ENCODE results near the gene NECAB2. TPM values are rescaled to one million over a fixed set of nuclear protein-coding genes. Genes with fewer than 3 reads are reported as not detected.

NECAB2 gene
- polyA plus RNA-seq, 3 donors, result 1.5 to 3.5 (median 1.6) TPM

DNA sequence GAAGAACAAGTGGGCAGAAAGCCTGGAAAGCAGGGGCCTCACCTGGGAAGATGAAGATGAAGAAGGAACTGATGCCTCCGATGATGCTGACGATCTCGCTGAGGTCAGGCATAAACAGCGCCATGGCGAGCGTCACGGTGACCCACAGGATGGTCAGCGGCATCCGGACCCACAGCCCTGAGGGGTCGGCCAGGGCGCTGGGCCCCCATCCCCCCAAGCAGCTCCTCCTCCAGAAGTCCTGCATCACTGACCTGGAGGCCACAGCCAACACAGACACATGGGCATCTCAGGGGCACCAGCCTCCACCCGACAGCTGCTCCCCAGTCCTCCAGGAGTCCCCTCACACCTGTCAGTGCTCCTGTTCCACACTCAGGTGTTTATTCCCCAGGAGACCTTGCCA is 48.4 kb downstream of the NECAB2 start:
- no peak for DNase-seq (ENCODE audit: low read depth in 3 of 3, low spot score in 2 of 3)

DNA sequence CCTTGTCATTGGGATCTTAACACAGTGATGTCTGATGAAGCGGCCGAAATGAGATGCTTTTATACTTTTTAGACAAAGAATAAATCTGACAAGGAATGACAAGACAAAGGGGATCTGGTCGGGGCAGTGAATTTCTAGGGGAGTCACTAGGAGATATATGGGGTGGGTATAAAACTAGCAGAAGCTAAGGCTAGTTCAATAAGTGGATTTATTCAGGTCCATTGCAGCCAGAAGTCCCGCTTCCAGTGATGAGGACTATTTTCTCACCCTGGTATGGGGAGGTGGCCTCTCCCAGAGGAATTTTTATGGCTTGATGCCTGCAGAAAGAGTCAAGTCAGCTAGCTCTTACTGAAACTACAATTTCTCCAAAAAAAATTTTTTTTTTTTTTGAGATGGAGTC is 50.7 kb downstream of the NECAB2 start:
- DNase-seq (ENCODE audit: low read depth in 3 of 3, low spot score in 2 of 3), result no peak

DNA sequence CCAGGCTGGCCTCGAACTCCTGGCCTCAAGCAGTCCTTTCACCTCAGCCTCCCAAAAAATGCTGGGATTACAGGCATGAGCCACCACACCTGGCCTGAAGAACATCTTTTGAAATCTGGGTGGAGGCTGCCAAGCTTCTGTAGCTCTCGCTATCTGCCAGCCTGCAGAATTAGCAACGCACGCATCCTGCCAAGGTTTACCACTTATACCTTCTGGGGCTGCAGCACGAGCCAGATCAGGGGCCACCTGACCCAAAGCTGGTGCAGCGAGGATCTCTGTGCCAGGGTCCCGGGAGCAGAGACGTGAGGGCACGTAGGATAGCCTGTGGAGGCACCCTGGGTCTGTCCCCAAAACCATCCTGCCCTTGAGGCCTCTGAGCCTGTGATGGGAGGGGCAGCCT is 52.3 kb downstream of the NECAB2 start:
- DNase-seq (ENCODE audit: low read depth in 3 of 3, low spot score in 2 of 3), result no peak

DNA sequence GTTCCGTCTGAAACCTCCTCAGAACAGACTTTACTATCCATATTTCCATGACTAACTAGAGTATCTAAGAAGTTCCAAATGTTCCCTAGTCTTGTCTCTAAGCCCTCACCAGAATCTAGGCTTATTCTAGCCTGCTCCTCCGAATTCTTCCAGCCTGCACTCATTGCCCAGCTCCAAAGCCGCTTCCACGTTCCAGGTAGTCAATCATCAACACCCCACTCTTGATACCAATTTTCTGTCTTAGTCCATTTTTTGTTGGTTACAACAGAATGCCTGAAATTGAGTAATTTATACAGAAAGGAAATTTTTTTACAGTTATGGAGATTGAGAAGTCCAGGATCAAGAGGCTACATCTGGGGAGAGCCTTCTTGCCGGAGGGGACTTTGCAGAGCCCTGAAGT is 53.4 kb downstream of the NECAB2 start:
- DNase-seq (ENCODE audit: low read depth in 3 of 3, low spot score in 2 of 3), result no peak

DNA sequence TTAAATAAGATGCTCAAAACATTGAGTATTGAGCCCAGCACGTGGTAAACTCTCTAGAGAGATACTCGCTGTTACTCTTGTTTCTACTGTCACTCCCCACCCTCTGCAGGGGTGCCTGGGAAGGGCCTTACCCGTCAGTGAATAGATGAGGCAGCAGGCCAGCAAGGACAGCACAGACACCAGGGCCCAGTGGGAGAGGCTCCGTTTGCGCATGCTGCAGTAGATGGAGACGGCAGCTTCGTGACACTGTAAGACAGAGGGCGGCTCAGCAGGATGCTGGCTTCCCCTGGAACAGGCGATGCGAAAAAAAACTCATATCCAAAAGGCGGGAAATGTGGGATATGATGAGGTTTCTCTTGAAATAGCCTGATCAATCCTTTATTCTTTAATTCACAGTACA is 54.6 kb downstream of the NECAB2 start:
- no peak for DNase-seq (ENCODE audit: low read depth in 3 of 3, low spot score in 2 of 3)

DNA sequence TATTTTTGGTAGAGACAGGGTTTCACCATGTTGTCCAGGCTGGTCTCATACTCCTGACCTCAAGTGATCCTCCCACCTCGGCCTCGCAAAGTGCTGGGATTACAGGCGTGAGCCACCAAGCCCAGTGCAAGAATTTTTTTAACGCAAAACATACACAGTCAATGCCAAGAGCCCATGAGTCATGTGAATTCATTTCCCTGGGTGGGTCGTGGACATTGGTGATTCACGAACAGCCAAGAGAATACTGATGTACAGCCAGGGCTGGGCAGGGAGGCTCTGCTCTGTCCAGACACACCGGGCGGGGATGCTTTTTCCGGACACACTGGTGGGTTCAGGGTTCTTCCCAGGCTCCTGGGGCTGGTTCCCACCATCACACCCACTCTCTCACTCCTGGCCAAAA is 56.8 kb downstream of the NECAB2 start:
- no peak for DNase-seq (ENCODE audit: low read depth in 3 of 3, low spot score in 2 of 3)

DNA sequence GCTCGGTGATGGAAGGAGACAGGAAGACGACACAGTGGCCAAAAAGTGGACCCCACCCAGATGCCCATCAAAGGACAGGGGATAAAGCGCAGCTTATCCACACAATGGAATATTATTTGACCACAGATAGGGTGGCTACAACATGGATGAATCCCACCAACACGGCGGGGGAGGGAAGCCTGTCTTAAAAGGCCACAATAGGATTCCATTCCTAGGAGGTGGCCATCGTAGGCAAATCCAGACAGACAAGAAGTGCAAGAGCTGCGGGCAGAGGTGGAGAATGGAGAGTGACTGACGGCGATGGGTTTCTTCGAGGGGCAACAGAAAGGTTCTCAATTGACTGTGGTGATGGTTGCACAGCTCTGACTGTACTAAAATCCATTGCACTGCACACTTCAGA is 58.6 kb downstream of the NECAB2 start:
- no peak for DNase-seq (ENCODE audit: low read depth in 3 of 3, low spot score in 2 of 3)

DNA sequence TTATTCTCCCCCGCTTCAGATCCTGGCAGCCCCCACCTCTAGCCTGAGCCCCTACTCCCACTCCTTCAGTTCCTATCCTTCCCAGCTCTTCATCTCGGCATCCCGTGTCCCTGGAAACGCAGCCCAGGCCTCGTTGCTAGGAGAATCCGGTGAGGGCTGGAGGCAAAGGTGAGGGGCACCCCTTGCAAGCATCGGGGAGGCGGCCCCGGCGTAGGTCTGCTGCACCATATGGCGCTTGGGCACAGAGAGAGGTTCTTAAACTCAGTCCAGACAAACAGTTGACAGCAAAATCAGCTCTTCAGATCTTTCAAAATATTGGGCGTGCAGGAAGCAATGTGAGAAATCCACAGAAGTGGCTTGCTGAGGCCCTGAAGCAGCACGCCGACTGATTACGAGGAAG is 59.6 kb downstream of the NECAB2 start:
- no peak for DNase-seq (ENCODE audit: low read depth in 3 of 3, low spot score in 2 of 3)

DNA sequence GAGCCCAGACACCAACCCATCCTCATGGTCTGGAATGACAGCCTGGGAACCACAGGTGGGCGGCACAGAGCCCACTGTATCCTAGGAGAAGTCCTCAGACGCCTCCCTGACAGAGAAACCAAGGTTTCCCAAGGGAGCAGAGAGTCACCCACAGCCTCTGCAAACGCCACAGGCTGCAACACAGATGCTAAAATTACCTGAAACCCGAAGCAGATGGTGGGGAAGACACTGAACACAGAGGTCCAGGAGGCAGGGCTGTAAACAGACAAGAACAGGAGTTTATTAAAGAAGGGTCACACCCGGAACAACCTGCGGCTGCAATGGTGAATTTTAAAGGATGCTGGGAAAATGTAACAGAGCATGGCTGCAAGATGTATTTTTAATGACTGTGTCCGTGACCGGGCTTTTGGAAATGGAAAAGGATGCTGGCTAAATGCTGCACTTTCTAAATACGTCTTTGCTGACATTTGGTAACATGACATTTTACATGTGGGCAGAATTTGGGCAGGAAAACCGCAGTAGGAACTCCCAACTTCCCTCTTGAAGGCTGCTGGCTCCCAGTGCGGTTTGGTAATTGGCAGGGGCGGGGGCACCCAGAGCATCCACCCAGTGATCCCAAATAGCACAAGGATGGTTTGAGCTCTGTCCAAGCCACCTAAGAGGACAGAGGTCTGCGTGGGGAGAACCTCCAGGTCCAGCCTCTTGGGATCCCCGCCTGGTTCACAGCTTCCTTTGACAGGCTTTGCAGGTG is 61.4 kb downstream of the NECAB2 start:
- no peak for DNase-seq (ENCODE audit: low read depth in 3 of 3, low spot score in 2 of 3)

DNA sequence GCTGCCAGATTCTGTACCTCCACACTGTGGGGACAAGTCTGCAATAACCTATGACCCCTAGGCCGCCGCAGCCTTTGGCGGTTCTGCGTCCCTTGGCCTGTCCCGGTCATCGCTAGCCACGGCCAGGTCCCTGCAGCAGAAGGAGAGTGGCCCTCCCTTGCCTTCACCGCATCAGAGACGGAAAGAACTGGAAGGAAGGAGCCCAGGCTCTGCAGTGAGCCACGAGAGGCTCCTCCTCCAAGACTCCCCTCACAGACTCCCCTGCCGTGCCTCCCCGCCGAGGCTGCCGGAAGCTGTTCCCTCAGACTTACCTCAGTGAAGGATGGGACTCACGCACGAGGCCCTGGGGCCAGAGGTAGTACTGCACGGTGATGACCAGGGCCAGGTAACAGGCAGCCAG is 63.5 kb downstream of the NECAB2 start:
- no peak for DNase-seq (ENCODE audit: low read depth in 3 of 3, low spot score in 2 of 3)

DNA sequence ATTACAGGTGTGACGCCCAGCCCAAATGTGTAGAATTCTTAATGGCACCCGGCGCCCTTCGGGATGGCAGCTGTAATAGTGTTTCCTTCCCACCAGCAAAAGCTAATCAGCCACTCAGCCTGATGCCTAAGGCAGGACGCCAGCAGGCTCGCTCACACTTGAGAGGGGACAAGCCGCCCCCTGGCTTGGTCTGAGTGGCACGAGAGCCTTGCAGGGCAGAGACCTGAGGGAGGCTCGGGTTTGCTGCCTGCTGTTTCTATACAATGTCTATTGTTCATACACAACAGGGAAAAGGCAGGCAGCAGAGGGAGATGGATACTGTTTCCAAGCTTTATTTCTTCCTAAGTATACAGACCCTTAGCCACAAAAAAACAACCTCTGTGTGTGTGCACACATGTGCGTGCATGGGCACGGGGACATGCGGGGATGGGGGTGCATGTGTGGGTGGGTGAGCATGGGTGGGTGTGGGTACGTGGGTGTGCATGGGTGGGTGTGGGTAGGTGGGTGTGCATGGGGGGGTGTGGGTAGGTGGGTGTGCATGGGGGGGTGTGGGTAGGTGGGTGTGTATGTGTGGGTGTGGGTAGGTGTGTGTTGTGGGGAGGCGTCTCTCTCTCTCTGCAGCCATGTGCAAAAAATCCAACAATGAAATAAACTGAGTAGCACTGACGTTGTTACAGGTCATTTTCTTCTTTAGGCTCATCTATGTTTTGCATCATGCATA is 64.6 kb downstream of the NECAB2 start:
- DNase-seq (ENCODE audit: low read depth in 3 of 3, low spot score in 2 of 3), result no peak

DNA sequence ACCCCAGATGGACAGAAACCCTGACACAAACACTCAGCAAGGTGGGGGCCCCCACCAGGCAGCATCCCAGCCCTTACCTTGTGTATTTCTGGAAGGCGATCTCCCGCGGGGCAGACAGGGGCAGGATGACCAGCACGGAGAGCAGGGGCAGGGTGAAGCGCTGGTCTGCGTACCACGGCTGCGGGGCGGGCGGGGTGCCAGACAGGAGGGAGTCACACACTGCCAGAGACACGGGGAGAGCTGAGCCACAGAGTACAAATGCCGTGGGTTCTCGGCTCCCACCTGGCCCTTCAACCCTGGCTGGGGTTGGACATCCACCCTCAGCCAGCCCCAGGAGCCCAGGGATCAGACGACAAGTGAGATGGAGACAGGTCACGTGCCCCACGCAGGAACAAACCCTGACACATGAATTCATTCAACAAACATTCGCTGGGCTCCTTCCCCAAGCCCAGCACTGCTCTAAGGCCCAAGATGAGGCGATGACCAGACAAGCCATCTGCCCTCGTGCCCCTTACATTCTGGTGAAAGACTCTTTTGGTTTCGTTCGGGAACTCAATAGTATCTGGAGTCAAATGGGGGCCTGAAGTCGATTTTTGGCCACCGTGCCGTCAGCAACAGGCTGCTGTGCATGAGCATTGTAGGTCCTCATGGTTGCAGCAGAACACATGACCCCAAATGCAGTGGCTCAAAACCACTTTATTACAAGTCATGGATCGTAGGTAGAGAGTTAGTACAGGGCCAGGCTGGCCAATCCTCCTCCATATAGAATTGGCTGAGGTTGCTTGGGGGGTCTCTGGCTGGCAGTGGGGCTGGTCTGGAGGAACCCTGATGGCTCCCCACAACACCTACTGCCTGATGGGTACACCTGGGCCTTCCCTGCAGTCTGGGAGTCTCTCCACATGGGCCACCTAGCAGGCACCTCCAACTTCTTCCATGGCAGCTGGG is 65.5 kb downstream of the NECAB2 start:
- no peak for DNase-seq (ENCODE audit: low read depth in 3 of 3, low spot score in 2 of 3)

DNA sequence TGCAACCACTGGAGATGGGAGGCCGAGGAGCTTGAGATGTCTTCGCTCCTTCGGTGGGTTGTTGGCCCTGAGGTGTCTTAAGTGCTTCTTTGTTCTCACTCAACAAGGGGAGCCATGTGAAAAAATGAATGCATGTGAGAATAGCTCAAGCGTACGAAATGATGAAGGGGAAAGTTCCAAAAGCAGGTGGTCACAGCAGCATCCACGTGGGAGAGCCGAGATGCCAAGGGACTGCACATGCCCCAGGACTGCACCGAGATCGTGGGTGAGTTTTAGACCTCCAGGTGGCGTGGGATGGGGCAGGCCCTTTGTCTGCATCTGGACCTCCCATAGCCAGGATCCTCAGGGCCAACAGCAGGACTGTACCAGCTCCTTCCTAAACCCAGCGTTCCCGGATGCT is 66.5 kb downstream of the NECAB2 start:
- no peak for DNase-seq (ENCODE audit: low read depth in 3 of 3, low spot score in 2 of 3)

DNA sequence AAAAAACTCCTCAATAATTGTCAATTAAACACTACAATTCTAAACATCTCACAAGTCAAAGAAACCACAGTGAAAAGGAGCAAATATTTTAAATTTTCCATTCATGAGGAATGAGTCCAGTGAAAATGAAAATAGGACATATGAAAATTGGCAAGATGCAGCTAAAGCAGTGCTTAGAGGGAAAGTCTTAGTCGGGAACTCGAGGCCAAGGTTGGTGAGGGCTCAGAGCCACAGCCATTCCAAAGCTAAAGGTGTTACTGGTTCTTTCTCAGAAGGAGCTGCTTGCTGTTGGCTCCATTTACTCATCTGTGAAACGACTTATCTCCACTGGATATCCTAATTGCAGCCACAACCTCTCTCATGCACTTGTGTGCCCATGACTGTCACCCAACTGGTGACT is 68.1 kb downstream of the NECAB2 start:
- no peak for DNase-seq (ENCODE audit: low read depth in 3 of 3, low spot score in 2 of 3)

DNA sequence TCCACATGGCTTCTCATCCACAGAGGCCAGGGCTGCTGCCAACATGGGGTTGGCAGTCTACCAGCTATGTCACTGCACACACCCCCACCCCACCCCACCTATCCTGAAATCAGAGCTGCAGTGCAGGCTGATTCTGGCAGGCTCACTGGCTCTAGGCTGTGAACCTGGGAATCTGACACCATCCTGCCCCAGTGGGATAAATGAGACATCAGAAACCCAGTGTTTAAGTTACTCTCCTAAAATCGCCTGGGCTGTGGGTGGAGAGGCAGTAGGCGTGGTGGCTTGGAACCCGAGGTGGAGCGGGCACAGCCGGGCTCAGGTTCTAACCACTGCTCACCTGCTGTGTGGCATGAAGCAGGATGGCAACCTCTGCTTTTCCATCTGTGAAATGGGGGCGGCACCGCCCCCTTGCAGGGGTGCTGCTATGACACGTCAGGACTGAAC is 69.0 kb downstream of the NECAB2 start:
- DNase-seq (ENCODE audit: low read depth in 3 of 3, low spot score in 2 of 3), result no peak

DNA sequence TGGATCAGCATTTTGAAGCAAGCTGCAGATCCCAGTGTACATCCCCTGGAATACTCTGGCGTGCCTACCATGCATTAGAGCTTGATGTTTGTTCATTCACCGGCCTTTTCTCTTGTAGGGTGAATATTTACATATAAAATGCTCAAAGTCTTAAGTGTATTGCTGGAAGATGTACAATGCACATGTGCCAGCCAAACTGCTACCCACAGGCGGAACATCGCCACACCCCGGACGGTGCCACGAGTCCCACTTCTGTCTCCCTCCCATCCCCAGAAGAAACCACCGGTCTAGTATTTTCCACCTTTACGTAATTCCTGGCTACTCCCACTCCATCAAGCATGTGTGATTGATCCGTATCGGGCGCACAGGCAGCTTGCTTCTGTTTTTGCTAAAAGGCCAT is 70.4 kb downstream of the NECAB2 start:
- DNase-seq (ENCODE audit: low read depth in 3 of 3, low spot score in 2 of 3), result no peak

DNA sequence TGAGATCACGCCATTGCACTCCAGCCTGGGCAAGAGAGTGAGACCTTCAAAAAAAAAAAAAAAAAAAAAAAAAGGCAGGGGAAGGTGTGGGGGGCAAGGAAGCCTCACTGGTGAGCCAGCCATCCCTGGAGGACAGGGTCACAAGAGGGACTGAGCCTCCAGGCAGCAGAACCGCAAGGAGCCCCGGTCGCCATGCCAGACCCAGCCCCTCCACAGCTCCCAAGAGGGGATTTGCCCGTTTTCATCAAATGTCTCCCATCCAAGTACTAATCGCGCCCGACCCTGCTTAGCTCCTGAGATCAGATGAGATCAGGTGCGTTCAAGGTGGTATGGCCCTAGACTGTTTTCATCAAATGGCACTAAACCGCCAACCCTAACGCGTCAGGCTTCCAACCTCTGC is 71.7 kb downstream of the NECAB2 start:
- DNase-seq (ENCODE audit: low read depth in 3 of 3, low spot score in 2 of 3), result no peak

DNA sequence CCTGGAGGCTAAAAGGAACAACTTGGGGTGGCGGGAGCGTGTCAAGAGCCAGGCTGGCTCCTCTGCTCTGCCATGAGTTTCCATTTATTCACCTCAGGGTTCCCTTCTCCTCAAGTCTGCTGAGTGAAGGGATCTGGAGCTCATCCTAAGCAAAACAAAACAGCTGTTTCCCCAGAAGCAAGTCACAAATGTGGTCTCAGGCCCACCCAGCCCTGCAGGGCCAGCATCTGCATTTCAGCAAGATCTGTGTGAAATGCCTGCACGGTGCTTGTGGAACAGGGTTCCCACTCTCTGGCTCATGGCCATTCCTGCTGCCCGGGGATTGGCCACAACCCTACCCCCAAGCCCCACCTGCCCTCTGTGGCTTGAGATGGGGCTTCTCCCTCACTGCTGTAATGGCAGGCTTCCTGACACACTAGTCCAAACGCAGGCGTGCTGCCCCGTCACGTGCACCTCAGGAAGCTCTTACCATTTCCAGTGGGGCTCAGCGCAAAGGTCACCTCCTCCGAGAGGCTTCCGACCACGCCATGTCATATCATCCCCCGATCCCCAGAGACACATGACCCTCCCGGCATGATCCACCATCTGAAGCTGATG is 72.3 kb downstream of the NECAB2 start:
- DNase-seq (ENCODE audit: low read depth in 3 of 3, low spot score in 2 of 3), result no peak

DNA sequence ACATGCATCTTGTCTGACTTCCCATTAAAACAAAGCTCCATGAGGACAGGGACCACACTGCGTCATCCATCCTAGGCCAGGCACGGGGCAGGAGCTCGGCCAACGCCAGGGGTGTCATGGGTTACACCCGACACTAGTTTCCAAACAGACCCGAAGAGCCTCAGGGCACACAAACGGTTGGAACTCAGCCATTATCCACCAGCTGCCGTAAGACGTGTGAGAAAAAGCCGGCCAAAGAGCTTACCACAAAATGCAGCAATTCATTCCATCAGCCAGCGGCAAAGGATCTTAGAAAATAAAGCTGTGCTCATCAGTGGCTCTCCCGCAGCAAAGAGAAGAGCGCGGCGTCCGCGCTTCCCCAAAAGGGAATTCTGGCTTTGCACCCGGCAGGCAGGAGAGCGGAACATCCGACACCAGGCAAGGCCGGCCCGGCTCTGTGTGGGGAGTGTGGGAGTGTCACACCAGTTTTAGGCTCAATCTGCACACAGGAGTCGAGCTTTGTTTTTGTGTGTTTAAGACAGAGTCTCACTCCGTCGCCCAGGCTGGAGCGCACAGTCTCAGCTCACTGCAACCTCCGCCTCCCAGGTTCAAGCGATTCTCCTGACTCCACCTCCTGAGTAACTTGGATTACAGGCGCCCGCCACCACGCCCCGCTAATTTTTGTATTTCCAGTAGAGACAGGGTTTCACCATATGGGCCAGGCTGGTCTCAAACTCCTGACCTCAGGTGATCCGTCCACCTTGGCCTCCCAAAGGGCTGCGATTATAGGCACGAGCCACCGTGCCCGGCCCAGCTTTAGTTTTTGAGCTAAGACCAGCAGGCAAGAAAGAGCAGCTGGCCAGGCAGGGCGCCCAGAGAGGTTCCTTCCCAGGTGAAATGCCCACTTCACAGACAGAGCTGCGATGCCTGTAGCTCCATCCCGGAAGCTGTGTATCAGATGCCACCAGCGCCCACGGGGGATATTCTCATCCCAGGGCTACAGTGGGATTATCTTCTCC is 73.1 kb downstream of the NECAB2 start:
- DNase-seq (ENCODE audit: low read depth in 3 of 3, low spot score in 2 of 3), result no peak

DNA sequence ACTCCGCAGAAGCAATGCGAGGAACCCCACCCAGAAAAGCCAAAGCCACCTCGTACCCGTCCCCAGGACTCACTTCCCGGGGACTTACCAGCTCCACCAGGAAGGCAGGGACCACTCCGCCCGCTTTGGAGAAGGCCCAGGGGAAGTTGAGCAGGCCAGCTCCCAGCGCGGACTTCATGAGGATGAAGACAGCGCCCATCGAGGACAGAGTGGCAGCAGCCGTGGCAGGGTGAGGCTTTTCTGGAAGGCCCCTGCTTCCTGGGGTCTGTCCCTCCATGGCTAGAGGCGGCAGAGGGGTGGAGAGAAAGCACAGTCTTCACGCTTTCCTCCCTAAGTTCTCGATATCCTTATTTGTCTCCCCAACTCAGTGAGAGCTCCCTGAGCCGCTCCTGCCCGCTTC is 73.8 kb downstream of the NECAB2 start:
- DNase-seq (ENCODE audit: low read depth in 3 of 3, low spot score in 2 of 3), result no peak
